MCF 10A (cell line): ENCODE results near the gene GADL1. TPM values are rescaled to one million over a fixed set of nuclear protein-coding genes. Genes with fewer than 3 reads are reported as not detected.

Experiments used
- BruUV-seq: library from RNA; stranded (reverse); fragments of 400-500 nt; replicated peaks from 2 replicates; lab custom pipeline; 2021; lab: Mats Ljungman, UMichigan
- CTCF ChIA-PET: fragments of 300-600 bp; sonication (Branson Sonifier 250); formaldehyde crosslinking; extraction: SDS; loops from one replicate; lab custom pipeline; 2021; ENCODE audit warnings: antibody characterized with exemption, inconsistent platforms; lab: Yijun Ruan, JAX
- POLR2A ChIA-PET: fragments of 300-600, 350-650 bp; sonication (Branson Sonifier 250); formaldehyde crosslinking; extraction: SDS; loops from one replicate; lab custom pipeline; 2020; ENCODE audit warnings: antibody characterized with exemption, inconsistent platforms; lab: Yijun Ruan, JAX
- DNase-seq: peaks from one replicate; pipeline ENCODE4 v3.0.0-alpha.2; 2018; ENCODE audit not compliant: unreplicated experiment
- H3K27ac Mint-ChIP-seq: one replicate; pipeline ENCODE4 v1.8.0; 2022; ENCODE audit warnings: mild to moderate bottlenecking, low read depth, mixed read lengths; ENCODE audit not compliant: unreplicated experiment
- H3K27me3 Mint-ChIP-seq: one replicate; pipeline ENCODE4 v1.8.0; 2022; ENCODE audit warnings: mixed read lengths; ENCODE audit not compliant: insufficient read depth, unreplicated experiment
- H3K36me3 Mint-ChIP-seq: one replicate; pipeline ENCODE4 v1.8.0; 2022; ENCODE audit warnings: mild to moderate bottlenecking, moderate library complexity, mixed read lengths; ENCODE audit not compliant: insufficient read depth, unreplicated experiment
- H3K4me1 Mint-ChIP-seq: one replicate; pipeline ENCODE4 v1.8.0; 2022; ENCODE audit warnings: mixed read lengths; ENCODE audit not compliant: insufficient read depth, unreplicated experiment
- H3K4me3 Mint-ChIP-seq: one replicate; pipeline ENCODE4 v1.8.0; 2022; ENCODE audit warnings: mild to moderate bottlenecking, moderate library complexity, mixed read lengths; ENCODE audit not compliant: unreplicated experiment
- H3K9me3 Mint-ChIP-seq: one replicate; pipeline ENCODE4 v1.8.0; 2022; ENCODE audit warnings: mixed read lengths; ENCODE audit not compliant: unreplicated experiment
- intact Hi-C: fragments of 100-400 bp; cut with micrococcal nuclease; formaldehyde crosslinking; loops from 2 replicates; pipeline ENCODE4 v1.14.1; 2022
- total RNA-seq: library from RNA; stranded (reverse); gene quantifications from 2 replicates; pipeline ENCODE4 v1.2.3, GENCODE V29; 2022
- TF ChIP-seq, protein P1 (sequence below): fragments of 200-600 bp; IDR thresholded peaks from one replicate; pipeline ENCODE4 v1.8.0; 2022; ENCODE audit warnings: antibody characterized with exemption, mild to moderate bottlenecking; ENCODE audit not compliant: unreplicated experiment

GADL1 gene
- total RNA-seq, 1 experiment from 2014 or later = not detected

DNA sequence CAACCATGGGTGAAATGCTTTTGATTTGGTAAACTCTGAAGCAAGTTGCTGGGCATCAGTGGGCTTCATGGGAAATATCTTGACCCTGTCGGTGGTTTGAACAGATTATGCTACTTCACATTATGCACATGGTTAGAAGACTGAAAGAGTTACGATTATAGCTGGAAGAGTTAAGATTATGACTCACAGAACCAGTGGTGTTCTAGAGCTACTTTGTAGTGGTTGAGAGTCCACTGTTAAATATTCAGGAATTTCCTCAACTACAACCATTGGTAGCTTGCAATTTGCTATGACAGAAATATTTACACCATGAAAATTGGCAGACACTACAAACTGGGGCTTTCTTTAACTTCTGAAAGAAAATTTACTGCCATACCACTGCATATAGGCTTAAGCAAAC lies 99.3 kb downstream of the GADL1 start:
- BruUV-seq = no TSS peak
- no peaks in the 10 kb centered on the region for H3K27me3 Mint-ChIP-seq
- DNase-seq = no peak
- POLR2A ChIA-PET = no interaction called here
- H3K4me3 Mint-ChIP-seq = no peak overlapping the region
- TF ChIP-seq, protein P1, sequence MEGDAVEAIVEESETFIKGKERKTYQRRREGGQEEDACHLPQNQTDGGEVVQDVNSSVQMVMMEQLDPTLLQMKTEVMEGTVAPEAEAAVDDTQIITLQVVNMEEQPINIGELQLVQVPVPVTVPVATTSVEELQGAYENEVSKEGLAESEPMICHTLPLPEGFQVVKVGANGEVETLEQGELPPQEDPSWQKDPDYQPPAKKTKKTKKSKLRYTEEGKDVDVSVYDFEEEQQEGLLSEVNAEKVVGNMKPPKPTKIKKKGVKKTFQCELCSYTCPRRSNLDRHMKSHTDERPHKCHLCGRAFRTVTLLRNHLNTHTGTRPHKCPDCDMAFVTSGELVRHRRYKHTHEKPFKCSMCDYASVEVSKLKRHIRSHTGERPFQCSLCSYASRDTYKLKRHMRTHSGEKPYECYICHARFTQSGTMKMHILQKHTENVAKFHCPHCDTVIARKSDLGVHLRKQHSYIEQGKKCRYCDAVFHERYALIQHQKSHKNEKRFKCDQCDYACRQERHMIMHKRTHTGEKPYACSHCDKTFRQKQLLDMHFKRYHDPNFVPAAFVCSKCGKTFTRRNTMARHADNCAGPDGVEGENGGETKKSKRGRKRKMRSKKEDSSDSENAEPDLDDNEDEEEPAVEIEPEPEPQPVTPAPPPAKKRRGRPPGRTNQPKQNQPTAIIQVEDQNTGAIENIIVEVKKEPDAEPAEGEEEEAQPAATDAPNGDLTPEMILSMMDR = no peak
- no peaks in the 10 kb centered on the region for H3K4me1 Mint-ChIP-seq
- intact Hi-C loops = no loop called here
- CTCF ChIA-PET = no interaction called here
- H3K36me3 Mint-ChIP-seq = no peaks in the 10 kb centered on the region
- no peak overlapping the region for H3K27ac Mint-ChIP-seq
- H3K9me3 Mint-ChIP-seq = no peaks in the 10 kb centered on the region

DNA sequence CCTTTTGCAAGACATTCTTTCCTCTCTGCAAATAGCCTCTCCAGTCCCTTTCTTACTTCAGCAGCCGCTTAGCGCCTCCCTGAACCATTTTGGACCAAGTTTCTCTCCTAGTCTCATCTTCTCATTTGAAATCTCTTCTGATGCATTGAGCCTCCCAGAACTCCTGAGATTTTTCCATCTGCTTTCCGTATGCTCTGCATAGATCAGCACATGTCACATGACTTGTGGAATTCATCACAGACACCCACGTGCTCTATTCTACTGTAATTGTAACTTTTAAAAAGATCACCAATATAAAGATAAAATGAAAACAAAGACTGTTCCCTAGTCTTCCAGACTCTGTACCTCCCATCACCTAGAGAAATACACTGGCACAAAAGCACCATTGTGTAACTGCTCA lies 100.7 kb downstream of the GADL1 start:
- ChIA-PET CTCF (no interaction called here), POLR2A (no interaction called here)
- Mint-ChIP-seq H3K27ac (no peak overlapping the region), H3K9me3 (no peaks in the 10 kb centered on the region), H3K4me3 (no peak overlapping the region), H3K4me1 (no peaks in the 10 kb centered on the region), H3K27me3 (no peaks in the 10 kb centered on the region), H3K36me3 (no peaks in the 10 kb centered on the region)
- DNase-seq = no peak
- intact Hi-C loops = no loop called here
- TF ChIP-seq, protein P1 = no peak
- BruUV-seq = no TSS peak

DNA sequence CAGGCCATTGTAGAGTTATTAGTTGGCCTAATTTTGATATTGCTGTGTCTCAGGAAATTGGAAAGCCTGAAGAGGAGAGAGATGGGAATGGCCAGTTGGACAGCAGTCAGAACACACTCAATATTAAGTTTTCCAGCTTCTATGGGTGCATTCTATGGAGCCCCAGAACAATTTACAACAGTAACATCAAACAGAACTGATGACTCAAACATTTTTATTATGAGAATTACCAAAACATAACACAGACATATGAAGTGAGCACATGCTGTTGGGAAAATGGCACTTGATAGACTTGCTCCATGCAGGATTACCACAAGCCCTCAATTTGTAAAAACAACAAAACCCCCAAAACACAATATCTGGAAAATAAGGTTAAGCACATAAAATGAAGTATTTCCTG lies 104.3 kb downstream of the GADL1 start:
- no peak overlapping the region for H3K4me3 Mint-ChIP-seq
- BruUV-seq = no TSS peak
- ChIA-PET CTCF (interaction anchor here (0.7 to 1.0 kb wide), 2 partner anchors 9 to 22 kb away, joined by 3 to 6 read pairs; no protein-coding TSS in a partner anchor), POLR2A (interaction anchor here (0.6 to 0.7 kb wide), 4 partner anchors 11 to 862 kb away, joined by 3 to 5 read pairs (median 4); no protein-coding TSS in a partner anchor)
- TF ChIP-seq, protein P1 = no peak
- DNase-seq = no peak
- no peak overlapping the region for H3K27ac Mint-ChIP-seq
- intact Hi-C loops = no loop called here
- H3K36me3 Mint-ChIP-seq = no peaks in the 10 kb centered on the region
- H3K4me1 Mint-ChIP-seq = no peaks in the 10 kb centered on the region
- H3K9me3 Mint-ChIP-seq = no peaks in the 10 kb centered on the region
- no peaks in the 10 kb centered on the region for H3K27me3 Mint-ChIP-seq

DNA sequence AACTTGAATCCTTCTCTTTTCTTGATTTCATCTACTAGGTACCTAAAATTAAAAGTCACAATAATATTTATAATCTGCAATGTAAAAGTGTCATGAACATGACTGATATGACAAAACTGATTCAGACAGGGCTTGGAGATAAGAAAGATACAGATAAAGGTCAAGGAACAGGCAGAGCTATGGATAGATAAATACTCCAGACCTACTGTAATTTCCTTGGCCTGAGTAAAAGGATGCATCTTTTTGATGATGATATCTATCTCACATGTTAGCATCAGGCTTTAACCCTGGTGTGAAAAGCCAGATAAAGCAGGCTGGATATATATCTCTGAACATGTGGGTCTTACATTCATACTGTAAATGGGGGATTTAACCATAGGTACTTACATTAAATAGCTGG lies 108.1 kb downstream of the GADL1 start:
- CTCF ChIA-PET = interaction anchor here (0.6 to 2.4 kb wide), 4 partner anchors 17 to 204 kb away, joined by 3 to 6 read pairs (median 3); no protein-coding TSS in a partner anchor
- no peaks in the 10 kb centered on the region for H3K9me3 Mint-ChIP-seq

More for the DNA sequence above, 108.1 kb downstream of the GADL1 start:
- intact Hi-C loops = no loop called here
- TF ChIP-seq, protein P1 = no peak
- H3K36me3 Mint-ChIP-seq = no peaks in the 10 kb centered on the region
- DNase-seq = no peak
- POLR2A ChIA-PET = no interaction called here
- H3K27ac Mint-ChIP-seq = no peak overlapping the region
- no peaks in the 10 kb centered on the region for H3K4me1 Mint-ChIP-seq
- no TSS peak for BruUV-seq
- no peak overlapping the region for H3K4me3 Mint-ChIP-seq
- H3K27me3 Mint-ChIP-seq = no peaks in the 10 kb centered on the region
